Activated CD4-positive, alpha-beta T cell treated with anti-CD3 and anti-CD28 coated beads for 4 hours (primary cell): ENCODE results near the gene NTM.

Source experiments
- DNase-seq, 2 donors: peaks; one replicate each; pipeline ENCODE4 v3.0.0-alpha.2; 2020

The NTM gene

GRCh38 chr11:131561972-131562371 lies 191.6 kb downstream of the NTM start:
- DNase-seq: no peak

- DNase-seq: no peak
Measured at GRCh38 chr11:131568318-131568717, 197.9 kb downstream of the NTM start.

- DNase-seq: no peak
Measured at GRCh38 chr11:131571571-131571970, 201.2 kb downstream of the NTM start.

GRCh38 chr11:131572423-131572822 lies 202.0 kb downstream of the NTM start:
- no peak for DNase-seq

GRCh38 chr11:131579932-131580387 lies 209.5 kb downstream of the NTM start:
- DNase-seq: no peak

GRCh38 chr11:131580476-131580875 lies 210.1 kb downstream of the NTM start:
- no peak for DNase-seq

- no peak for DNase-seq
Measured at GRCh38 chr11:131581046-131581445, 210.6 kb downstream of the NTM start.

- no peak for DNase-seq
Measured at GRCh38 chr11:131582021-131582525, 211.7 kb downstream of the NTM start.

GRCh38 chr11:131583421-131583820 lies 213.0 kb downstream of the NTM start:
- no peak for DNase-seq

- DNase-seq: no peak
Measured at GRCh38 chr11:131583938-131584337, 213.5 kb downstream of the NTM start.

GRCh38 chr11:131584785-131585592 lies 214.6 kb downstream of the NTM start:
- no peak for DNase-seq

GRCh38 chr11:131588057-131588456 lies 217.6 kb downstream of the NTM start:
- DNase-seq: no peak

- no peak for DNase-seq
Measured at GRCh38 chr11:131591051-131591461, 220.6 kb downstream of the NTM start.

- no peak for DNase-seq
Measured at GRCh38 chr11:131592152-131592551, 221.7 kb downstream of the NTM start.

GRCh38 chr11:131592734-131593133 lies 222.3 kb downstream of the NTM start:
- DNase-seq: no peak

GRCh38 chr11:131593301-131593700 lies 222.9 kb downstream of the NTM start:
- DNase-seq: no peak

- DNase-seq: no peak
Measured at GRCh38 chr11:131595797-131596196, 225.4 kb downstream of the NTM start.

GRCh38 chr11:131597890-131598289 lies 227.5 kb downstream of the NTM start:
- DNase-seq: no peak

- no peak for DNase-seq
Measured at GRCh38 chr11:131598305-131598704, 227.9 kb downstream of the NTM start.

GRCh38 chr11:131599285-131599684 lies 228.9 kb downstream of the NTM start:
- no peak for DNase-seq

GRCh38 chr11:131600628-131601027 lies 230.2 kb downstream of the NTM start:
- no peak for DNase-seq

- no peak for DNase-seq
Measured at GRCh38 chr11:131601586-131601985, 231.2 kb downstream of the NTM start.

- DNase-seq: no peak
Measured at GRCh38 chr11:131602431-131602830, 232.0 kb downstream of the NTM start.

GRCh38 chr11:131606811-131607335 lies 236.5 kb downstream of the NTM start:
- DNase-seq: no peak
